Kidney (tissue), 14 donors: ENCODE measurements around the gene MFAP5. TPM values are rescaled to one million over a fixed set of nuclear protein-coding genes. Genes with fewer than 3 reads are reported as not detected.
A peak's percentile ranks its signal among the peaks of the same experiment; 100 is the strongest.

ENCODE experiments used
- DNase-seq, 5 donors: peaks; one replicate each; pipeline ENCODE4 v3.0.0-alpha.2; 2013 to 2020
- FAIRE-seq: peaks from 2 replicates; lab custom pipeline; 2012; peaks lifted over from hg19 to GRCh38; lab: Jason Lieb, UNC
- H3K27ac ChIP-seq, 2 donors: one replicate each; pipeline ENCODE4 v1.7.0; 2013; ENCODE audit warnings: low read depth in 2 of 2, low read length in 2 of 2, inconsistent platforms in 1 of 2
- H3K27me3 ChIP-seq: one replicate; pipeline ENCODE4 v1.7.1; 2013; ENCODE audit warnings: low read length, inconsistent platforms; ENCODE audit not compliant: control insufficient read depth, insufficient read depth
- H3K36me3 ChIP-seq, 3 donors: one replicate each; pipeline versions ENCODE4 v1.7.0 to v1.7.1; 2013; ENCODE audit warnings: low read length in 3 of 3, control low read depth in 1 of 3, inconsistent platforms in 1 of 3; ENCODE audit not compliant: insufficient read depth in 3 of 3, control insufficient read depth in 2 of 3
- H3K4me1 ChIP-seq, 3 donors: one replicate each; pipeline versions ENCODE4 v1.7.0 to v1.7.1; 2013; ENCODE audit warnings: low read length in 3 of 3, inconsistent platforms in 1 of 3, low read depth in 1 of 3; ENCODE audit not compliant: control insufficient read depth in 2 of 3, insufficient read depth in 2 of 3
- H3K4me3 ChIP-seq, 3 donors: one replicate each; pipeline versions ENCODE4 v1.7.0 to v1.8.1; 2013; ENCODE audit warnings: low read length in 3 of 3, control low read depth in 1 of 3, inconsistent platforms in 1 of 3
- H3K9ac ChIP-seq, 3 donors: one replicate each; pipeline versions ENCODE4 v1.7.0 to v1.7.1; 2013; ENCODE audit warnings: low read length in 3 of 3, control low read depth in 1 of 3, inconsistent platforms in 1 of 3
- H3K9me3 ChIP-seq, 3 donors: one replicate each; pipeline versions ENCODE4 v1.7.0 to v1.7.1; 2013; ENCODE audit warnings: low read length in 3 of 3, control low read depth in 1 of 3, inconsistent platforms in 1 of 3; ENCODE audit not compliant: control insufficient read depth in 2 of 3, insufficient read depth in 1 of 3
- CTCF ChIP-seq: IDR thresholded peaks from 3 replicates; pipeline ENCODE4 v1.5.1; 2012; ENCODE audit warnings: mild to moderate bottlenecking, moderate library complexity, borderline replicate concordance; ENCODE audit not compliant: insufficient read depth; ENCODE audit errors: extremely low read depth
- intact Hi-C: fragments of 100-400 bp; cut with DNase I; formaldehyde crosslinking; loops from one replicate; pipeline ENCODE4 v1.11.1; 2022
- polyA plus RNA-seq: library from polyadenylated mRNA; stranded (reverse); fragments of 350-450 nt; fragmentation: Illumina TruSeq; extraction: RNeasy Lipid Tissue Mini Kit (QIAGEN cat#74804); gene quantifications from one replicate; pipeline ENCODE4 v1.2.3, GENCODE V29; 2014; ENCODE audit warnings: low read depth, low replicate concordance; ENCODE audit not compliant: insufficient read depth
- total RNA-seq: library from RNA; stranded (reverse); fragmentation: NEBNext Ultra II Directional; extraction: Animal tissue kit (Norgen Biotek cat#: 25700); gene quantifications from one replicate; pipeline ENCODE4 v1.2.1, GENCODE V29; 2021
- donor health status: control.
- donor health status: control.
- donor health status: control.
- donor health status: control.
- donor health status: control.
- donor health status: DM: yes; HTN: yes; CAD: no.
- donor health status: Normal renal cell carcinoma (clear cell type).

Gene MFAP5
- total and polyA plus RNA-seq, 2 donors from 2014 or later: 0.38 to 0.52 TPM

- no peaks in the 10 kb centered on the region for H3K27me3 ChIP-seq
- no peak for FAIRE-seq
- no peaks in the 10 kb centered on the region for H3K36me3 ChIP-seq
- H3K27ac ChIP-seq: peak overlapping the region; percentile 88 to 95
- peak overlapping the region; percentile 70 to 76 (median 74) for H3K9ac ChIP-seq
- H3K9me3 ChIP-seq: no peaks in the 10 kb centered on the region
- intact Hi-C loops: no loop called here
- peaks cover 2 to 14% (median 10%) of the 10 kb centered on the region in 3 donors for H3K4me1 ChIP-seq
- peak overlapping the region; percentile 64 to 78 (median 76) for H3K4me3 ChIP-seq
- TF ChIP-seq CTCF: no peak
- peak; percentile 65 to 87 (median 80) for DNase-seq
Measured at GRCh38 chr12:8698132-8698851, 35.7 kb upstream of the MFAP5 start.

- H3K4me1 ChIP-seq: peaks cover 6 to 17% (median 11%) of the 10 kb centered on the region in 3 donors
Measured at GRCh38 chr12:8697476-8698131, 35.0 kb upstream of the MFAP5 start, which contains the start of gene RIMKLB. Gene RIMKLB, plus strand, starts transcription at chr12:8697991. Its CDS starts 15,876 bp downstream, at chr12:8713867.

GRCh38 chr12:8697120-8697475, 34.5 kb upstream of the MFAP5 start:
- no peak for TF ChIP-seq CTCF
- H3K4me3 ChIP-seq: peak overlapping the region; percentile 62 to 80 (median 78)
- DNase-seq (peak in 3 of 5 donors; percentile 49 to 78 (median 75)), FAIRE-seq (no peak)
- no peaks in the 10 kb centered on the region for H3K36me3 ChIP-seq
- intact Hi-C loops: no loop called here
- no peaks in the 10 kb centered on the region for H3K27me3 ChIP-seq
- no peaks in the 10 kb centered on the region for H3K9me3 ChIP-seq
- peaks cover 9 to 12% (median 12%) of the 10 kb centered on the region in 3 donors for H3K4me1 ChIP-seq
- peak overlapping the region; percentile 67 to 75 (median 69) for H3K9ac ChIP-seq
- H3K27ac ChIP-seq: peak overlapping the region; percentile 88 to 90

More at GRCh38 chr12:8697476-8698131, 35.0 kb upstream of the MFAP5 start, which contains the start of gene RIMKLB:
- Histone ChIP-seq H3K27me3 (no peaks in the 10 kb centered on the region), H3K27ac (peak within 1 kb of the TSS; percentile 88 to 95), H3K9me3 (no peaks in the 10 kb centered on the region), H3K9ac (peak within 1 kb of the TSS; percentile 70 to 76 (median 75)), H3K4me3 (peak within 1 kb of the TSS; percentile 64 to 80 (median 78)), H3K36me3 (no peaks in the 10 kb centered on the region)
- FAIRE-seq (no peak), DNase-seq (peak; percentile 89 to 96 (median 94))
- no peak for TF ChIP-seq CTCF
- intact Hi-C loops: no loop called here
